HG03432 (cell line): ENCODE results near the gene IMMT.

Experiments used
- ATAC-seq: cut with Tn5 transposase; IDR thresholded peaks from one replicate; pipeline ENCODE4 v1.9.1; 2021; ENCODE audit warnings: mild to moderate bottlenecking, moderate library complexity; ENCODE audit not compliant: unreplicated experiment

The IMMT gene

DNA sequence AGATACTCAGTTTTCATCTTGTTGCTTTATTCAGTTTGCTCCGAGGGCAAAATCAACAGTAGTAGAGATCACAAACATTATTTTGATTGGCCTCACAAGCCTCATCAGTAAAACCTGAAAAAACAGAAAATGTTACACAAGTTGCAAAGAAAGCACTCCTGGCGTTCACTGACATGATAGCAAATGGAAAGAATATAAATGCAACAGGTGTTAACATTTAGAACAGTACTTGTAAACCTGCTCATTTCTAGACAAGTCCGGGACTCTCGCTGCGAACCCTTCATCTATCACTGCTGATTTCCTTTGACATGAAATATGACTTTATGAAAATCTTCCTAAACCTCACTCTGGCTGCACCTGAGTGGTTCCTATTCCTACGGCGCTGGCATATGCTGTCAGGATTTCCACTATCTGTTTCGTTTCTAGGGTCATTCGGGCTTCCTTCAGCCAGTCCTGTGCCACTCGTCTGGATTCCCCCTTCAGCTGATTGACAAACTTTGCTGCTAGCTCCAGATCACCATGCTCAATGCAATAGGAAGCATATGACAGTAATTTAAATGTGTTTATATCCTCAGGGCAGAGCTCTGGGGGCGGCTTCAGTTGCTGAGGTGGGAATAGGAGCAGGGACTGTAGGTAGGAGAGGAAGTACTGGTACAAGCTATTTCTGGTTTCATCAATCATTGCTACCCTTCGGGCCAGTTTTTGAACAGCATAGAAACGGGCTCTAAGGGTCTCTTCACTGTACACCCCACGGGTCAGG is 51.2 kb downstream of the IMMT start:
- ATAC-seq: no peak

DNA sequence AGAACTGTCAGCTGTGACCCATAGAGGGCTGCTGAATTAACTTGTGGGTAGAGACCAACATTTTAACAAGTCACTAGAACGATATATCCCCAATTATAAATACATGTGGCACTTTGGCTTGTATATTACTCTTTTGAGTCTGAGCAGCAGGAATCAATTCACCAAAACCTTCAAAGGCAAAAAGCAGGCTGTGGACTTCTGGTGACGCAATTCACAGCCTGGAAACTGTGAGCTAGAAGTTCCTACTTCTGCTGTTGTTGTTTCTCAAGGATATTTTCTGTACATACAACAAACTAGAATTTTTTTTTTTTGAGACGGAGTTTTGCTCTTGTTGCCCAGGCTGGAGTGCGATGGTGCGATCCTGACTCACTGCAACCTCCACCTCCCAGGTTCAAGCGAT is 52.0 kb downstream of the IMMT start:
- ATAC-seq: no peak

DNA sequence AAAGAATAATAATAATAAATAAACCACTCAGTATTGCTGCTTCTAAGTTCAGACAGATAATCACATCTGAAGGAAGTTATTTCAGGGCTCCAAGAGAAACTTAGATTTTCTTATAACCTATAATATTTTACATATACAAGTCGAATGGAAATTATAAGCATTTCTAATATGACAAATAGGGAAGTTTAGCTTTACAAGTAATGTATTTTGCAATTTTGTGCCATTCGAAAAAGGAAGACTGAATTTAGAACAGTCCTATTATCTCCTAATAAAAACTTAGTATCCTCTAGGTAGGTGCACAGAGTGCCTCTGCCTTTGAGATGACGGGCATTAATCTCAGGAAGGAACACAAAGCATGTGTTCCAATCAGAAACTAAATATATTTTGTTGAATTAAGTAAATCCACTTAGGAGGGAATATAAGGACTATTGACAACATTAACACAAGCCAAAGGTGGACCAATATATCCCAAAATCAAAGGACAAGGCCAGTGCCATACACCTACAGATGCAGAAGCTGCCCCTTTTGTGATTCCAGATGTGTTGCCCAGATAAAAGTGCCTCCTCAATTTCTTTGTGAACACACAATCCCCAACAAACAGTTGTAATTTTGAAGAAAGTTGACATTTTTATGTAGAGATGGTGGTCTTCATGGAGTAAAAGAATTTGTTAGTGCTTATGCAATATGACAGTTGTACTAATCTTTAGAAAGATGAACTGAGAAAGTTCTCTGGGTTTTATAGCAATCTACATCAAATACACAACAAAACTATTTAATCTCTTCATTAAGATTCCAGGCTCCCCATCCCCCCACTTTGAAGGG is 52.6 kb downstream of the IMMT start:
- no peak for ATAC-seq

DNA sequence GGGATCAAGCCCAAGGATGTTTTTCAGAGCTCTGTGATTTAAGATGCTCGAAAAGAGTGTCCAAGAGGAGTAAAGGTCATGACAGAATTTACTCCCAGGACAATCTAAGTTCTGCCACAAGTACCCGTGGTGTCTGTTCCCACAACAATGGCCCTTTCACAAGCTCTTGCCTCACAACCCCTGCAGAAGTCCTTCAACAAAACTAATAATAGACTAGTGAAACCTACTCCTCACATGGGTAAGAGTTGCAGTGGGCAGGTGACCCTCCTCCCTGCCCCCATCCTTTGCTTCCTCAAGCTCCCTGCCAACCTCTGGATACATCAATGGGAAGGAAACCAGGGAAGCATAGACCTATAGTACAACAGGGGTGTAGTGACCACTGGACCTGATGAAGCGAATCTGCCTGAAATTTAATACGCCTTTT is 54.3 kb downstream of the IMMT start:
- ATAC-seq: no peak

DNA sequence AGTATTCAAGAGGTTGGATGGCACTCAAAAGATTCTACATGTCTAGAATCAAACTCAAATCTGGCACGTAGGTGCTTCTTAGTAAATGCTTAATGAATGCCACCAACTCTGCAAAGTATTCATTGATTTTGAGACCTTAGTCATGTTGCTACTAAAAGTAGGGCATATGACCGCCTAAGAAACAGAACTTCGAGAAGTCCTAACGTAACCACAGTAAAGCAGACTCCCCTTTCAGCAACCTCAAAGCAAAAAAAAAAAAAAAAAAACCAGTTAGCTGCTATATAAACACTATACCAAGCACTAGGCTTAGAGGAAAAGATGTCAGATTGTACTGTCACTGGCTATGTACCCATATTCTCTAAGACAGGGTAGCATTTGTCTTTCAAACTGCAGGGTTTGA is 55.3 kb downstream of the IMMT start:
- ATAC-seq: no peak

DNA sequence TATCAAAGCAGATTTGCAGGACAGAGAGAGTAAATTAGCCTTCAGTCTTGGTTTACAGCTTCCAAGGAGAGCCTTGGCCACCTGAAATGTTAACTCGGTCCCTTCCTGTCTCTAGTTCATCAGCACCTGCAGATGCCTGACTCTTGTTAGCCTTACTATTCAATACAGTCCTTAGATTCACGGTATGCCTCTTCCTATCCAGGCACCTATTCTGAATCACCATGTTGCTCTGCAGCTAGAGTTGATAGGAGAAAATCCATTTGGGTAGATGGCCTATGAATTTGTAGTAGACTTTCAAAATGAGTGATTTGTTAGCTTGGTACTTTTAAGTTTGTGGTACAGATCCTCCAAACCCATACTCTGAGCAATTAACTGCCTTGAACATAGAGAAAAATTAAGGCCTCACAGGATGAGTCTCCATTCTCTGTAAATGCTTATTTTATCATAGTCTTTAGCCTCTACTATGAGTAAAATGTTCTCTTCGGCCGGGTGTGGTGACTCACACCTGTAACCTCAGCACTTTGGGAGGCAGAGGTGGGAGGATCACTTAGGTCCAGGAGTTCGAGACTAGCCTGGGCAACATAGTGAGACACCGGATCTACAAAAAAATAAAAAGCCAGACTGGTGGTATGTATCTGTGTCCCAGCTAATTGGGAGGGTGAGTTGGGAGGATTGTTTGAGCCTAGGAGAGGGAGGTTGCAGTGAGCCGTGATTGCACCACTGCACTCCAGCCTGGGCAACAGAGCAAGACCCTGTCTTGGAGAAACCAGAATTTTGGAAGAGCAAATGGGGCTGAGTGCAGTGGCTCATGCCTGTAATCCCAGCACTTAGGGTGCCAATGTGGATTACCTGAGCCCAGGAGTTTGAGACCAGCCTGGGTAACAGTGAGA is 56.3 kb downstream of the IMMT start:
- no peak for ATAC-seq

DNA sequence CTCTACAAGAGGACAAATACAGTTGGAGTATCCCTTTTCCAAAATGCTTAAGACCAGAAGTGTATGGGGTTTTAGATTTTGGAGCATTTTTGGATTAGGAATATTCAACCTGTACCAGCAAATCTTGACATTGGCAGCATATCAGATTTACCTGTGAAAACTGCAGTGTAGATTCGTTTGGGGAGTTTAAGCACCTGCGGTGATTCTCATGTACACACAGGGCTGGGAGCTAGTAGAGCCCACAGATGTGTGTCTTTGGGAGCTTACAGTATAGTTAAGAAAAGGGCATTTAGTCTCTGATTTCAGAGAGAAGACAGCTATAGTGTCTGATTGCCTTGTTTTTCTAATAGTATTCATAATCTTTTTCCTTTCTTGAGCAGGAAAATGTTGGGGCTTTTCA is 59.1 kb downstream of the IMMT start:
- no peak for ATAC-seq

DNA sequence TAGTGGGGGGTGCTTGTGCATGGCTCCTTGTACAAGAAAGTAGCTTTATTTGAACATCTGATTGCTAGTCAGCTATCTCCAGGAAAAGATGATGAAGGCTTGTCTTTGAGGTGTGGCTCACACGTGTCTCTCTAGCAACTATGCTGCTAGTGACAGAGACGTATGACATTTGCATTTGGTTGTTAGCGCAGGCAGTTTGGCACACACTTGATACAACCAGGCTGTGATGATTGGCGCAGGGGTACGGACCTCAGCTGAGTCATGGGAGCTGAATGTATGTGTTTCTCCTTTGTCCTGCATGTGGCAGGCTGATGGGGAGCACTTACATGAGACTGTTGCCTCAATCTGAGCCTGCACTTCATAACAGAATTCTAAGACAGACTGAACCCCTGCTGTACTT is 59.6 kb downstream of the IMMT start:
- no peak for ATAC-seq

DNA sequence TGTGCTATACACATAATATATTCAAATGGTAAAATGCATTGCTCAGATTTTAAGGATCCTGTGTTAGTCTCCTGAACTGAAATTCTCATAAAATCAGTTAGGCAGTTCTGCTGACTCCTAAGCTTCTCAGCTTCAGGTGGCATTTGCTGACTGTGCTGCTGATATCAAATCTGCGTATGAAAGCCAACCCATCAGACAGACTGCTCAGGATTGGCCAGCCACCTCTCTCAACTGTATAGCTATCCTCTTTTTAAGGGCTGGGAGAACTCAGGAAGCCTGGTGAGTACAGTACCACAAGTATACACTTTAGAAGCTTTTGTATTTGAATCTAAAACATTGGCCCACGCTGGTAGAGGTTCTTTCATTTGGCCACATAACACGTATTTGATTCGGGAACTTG is 60.6 kb downstream of the IMMT start:
- no peak for ATAC-seq

DNA sequence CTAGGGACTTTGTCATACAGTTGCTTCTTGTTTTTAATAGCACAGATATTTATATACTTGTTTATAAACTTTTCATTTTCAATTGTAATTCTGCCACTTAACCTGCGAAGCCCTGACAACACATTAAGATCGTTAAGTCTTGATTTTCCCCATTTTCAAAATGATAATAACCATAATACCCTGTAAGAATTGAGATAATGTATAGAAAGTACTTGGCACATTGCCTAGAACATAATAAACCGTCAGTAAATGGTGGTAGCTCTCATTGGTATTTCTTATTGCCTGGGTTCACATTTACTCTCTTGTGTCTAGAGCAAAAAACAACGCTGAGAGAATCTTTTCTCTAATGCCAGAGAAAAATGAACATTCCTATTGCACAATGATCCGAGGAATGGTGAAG is 70.6 kb downstream of the IMMT start:
- ATAC-seq: no peak

DNA sequence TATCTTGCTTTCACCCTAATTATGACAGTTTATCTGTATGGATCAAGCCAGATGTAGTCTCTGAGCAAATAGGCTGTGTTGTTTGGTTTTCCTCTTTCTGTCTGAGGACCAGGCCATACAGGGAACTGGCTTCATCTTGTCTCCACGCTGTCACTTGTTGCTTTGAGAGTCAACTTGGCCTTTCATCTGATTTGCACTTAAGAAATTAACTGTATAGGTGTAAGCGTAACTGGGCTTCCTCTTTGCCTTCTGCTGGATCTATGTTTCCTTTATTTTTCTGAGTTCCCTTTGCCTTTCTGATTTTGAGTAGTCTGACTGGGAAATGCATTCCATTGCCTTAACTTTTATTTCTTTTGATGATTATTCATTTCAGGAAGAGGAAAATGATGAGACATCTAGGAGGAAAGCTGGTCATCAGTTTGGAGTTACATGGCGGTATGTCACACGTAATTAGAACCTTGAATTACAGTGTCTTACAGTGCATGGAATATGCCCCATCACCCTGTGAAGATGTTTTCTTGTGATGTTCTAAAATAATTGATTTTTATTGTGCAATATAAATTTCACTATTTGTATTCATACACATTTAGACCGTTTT is 71.8 kb downstream of the IMMT start:
- no peak for ATAC-seq

DNA sequence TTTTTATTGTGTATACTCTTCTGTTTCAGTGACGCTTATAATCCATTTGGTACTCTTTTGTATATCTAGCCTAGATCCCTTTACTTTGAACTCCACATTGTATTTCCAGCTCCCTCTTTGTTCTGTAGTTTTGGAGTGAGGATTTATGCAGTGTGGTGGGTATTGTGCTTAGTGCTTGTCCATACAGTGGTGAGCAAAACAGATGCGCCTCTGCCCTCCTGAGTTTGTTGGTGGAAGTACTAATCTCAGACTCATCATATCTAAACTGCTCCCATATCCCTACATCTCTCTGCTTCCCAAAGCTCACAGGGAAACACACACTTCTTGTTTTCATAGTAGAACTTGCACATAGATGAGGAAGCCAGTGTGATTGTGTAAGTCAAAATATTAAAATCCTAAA is 77.1 kb downstream of the IMMT start:
- no peak for ATAC-seq

DNA sequence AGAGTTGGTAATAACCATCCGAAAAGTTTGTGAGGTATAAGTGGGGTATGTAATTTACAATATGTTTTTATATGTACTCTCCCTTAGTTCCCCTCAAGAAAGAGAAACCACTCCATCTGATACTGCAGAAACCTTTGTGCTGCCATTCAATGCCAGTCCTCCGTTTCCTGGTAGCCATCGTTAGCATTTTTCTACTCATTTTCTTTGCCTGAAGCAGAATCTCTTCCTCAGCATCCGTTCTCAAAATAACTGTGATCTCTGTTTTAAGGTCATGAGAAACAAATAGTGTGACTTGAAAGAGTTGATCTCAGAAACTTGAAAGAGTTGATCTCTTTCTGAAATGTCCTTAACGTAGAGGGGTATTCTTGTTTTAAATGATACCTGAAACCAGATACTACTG is 88.2 kb downstream of the IMMT start:
- ATAC-seq: no peak

DNA sequence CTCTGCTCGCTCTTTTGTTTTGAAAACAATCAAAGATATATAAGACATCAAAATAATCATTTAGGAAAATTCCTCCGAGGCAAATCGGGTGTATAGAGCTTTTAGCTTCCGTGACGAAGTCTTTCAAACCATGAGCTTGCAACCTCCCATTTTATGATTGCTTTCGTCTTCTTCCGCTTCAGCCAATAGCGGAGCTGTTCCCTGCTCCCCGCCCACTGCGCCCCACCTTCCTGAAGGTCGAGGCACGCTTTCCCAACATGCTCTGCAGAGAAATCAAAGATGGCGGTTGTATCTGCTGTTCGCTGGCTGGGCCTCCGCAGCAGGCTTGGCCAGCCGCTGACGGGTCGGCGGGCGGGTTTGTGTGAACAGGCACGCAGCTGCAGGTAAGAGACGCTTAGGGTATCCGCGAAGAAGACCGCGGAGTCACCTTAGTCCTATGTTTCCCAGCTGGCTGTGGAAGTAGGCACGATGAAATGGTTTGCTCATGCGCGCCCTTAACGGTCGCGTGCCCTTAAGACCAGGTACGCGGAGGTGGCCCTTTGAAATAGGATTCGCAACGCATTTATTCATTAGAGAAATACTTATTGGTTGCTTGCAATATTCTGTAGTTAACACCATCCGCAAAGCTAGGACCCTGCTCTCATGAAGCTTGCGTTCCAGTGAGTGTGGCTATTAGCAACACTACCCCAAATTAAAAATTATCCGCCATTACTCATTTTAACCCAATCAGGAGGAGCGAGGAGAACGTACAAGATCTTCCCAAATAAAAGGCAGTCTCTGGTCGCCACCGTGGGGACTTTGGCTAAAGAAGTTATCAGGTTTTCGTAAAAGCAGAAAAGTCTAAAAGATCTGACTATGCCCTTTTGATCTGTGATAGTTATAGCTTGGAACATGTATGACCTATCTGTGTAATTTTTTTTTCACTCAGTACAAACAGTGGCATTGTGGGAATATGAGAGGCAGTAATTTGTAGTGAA is 89.0 kb downstream of the IMMT start, which contains the start of gene PTCD3:
TSS of gene PTCD3 (plus strand) at position 267 of the 977 bp plus-strand sequence. CDS start at position 280, 13 bp downstream.
- ATAC-seq: peak; percentile 90

DNA sequence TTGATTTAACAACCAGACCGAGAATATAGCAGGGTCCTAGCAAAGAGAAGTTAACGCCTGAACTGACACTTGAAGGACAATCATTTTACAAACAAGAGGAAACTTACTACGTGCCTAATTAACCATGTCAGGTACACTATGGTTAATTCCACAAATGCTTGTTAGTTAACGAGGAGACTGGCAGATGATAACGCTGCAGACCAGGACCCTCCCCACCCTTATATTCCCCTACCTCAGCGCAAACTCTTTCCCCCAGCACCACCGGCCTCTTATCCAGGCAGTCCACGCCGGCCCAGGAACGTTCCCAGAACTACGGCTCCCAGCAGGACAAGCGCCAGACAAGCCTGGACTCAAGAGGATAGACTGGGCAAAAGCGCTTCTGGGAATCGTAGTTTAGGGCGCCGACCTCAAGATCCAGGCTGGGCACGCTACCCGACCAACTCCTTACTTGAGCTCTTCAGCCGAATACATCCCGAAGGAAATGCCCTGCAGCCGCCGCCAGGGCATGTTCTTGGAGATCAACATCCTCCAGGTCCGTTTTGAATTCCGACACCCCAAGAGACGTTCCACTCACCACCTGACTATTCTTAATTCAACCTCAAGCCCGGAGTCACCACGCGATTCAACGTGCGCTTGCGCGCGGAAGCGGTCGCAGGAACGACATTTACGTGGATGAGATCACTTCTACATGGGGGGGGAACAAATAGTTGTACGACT is 89.9 kb downstream of the IMMT start, which contains the start of gene POLR1A:
TSS of gene POLR1A (minus strand) at position 635 of the 717 bp plus-strand sequence. CDS start at position 525, 110 bp downstream.
- peak; percentile 75 for ATAC-seq

DNA sequence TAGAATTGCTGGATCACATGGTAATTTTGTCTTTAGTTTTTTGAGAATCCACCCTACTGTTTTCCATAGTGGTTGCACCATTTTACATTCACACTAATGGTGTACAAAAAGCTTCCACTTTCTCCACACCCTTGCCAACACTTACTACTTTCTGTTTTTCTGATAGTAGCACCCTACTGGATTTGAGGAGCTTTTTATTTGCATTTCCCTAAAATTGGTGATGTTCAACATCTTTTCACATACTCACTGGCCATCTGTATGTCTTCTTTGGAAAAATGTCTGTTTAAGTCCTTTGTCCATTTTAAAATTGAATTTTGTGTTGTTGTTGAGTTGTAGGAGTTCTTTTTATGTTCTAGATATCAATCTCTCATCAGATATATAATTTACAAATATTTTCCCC is 93.1 kb downstream of the IMMT start:
- no peak for ATAC-seq

DNA sequence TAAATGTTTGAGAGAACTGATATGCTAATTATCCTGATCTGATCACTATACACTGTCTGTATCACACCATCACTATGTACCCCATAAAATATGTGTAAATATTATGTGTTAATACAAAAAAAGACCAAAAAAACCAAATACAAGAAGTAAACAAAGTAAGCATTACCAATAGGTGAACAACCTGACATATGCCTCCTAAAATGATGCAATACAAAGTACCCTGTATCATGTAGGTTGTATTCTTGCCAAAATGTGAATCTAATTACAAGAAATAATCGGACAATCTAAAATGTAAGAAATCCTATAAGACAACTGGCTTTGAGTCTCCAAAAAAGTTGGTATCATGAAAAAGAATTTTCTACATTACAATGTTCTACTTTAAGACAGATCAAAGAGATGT is 97.3 kb downstream of the IMMT start:
- no peak for ATAC-seq

DNA sequence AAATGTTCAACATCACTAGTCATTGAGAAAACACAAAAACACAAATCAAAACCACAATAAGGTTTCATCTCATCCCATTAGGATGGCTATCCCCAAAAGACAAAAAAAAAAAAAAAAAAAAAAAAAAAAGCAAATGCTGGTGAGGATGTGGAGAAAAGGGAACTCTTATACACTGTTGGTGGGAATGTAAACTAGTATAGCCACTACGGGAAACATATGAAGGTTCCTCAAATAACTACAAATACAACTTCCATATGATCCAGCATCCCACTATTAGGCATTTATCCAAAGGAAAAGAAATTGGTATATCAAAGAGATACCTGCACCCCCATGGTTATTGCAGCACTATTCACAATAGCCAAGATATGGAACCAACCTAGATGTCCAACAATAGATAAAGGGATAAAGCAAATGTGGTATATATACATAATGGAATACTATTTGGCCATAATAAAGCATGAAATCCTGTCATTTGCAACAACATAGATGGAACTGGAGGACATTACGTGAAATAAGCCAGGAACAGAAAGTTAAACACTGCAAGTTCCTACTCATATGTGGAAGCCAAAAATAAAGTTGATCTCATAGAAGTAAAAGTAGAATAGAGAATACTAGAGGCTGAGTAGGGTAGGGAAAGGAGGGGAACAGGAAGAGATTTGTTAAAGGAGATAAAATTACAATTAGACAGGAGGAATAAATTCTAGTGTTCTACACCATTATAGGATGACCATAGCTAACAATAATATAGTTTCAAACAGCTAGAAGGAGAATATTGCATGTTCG is 98.0 kb downstream of the IMMT start:
- no peak for ATAC-seq
